K562 (cell line): ENCODE measurements around the gene FDPS. TPM values are rescaled to one million over a fixed set of nuclear protein-coding genes. Genes with fewer than 3 reads are reported as not detected.

Experiments used
- CREB3 ChIP-seq: fragments of 450-650 bp; conservative IDR thresholded peaks from 2 replicates; pipeline ENCODE4 v1.6.1; 2016; ENCODE audit warnings: missing genetic modification characterization, low read depth, mild to moderate bottlenecking, missing compliant biosample characterization, moderate library complexity
- RERE ChIP-seq: sonication (generic); formaldehyde crosslinking; IDR thresholded peaks from 2 replicates; pipeline ENCODE4 v1.8.0; 2023; ENCODE audit warnings: missing genetic modification reagents, mild to moderate bottlenecking, borderline replicate concordance
- RFX1 ChIP-seq: fragments of 450-650 bp; IDR thresholded peaks from 2 replicates; pipeline ENCODE4 v1.6.1; 2016; ENCODE audit warnings: mild to moderate bottlenecking, moderate library complexity
- SRSF9 ChIP-seq: fragments of 200-400 bp; formaldehyde crosslinking; IDR thresholded peaks from 2 replicates; pipeline ENCODE4 v1.6.1; 2017; ENCODE audit warnings: low read depth, low read length, borderline replicate concordance
- polyA plus RNA-seq, 8 experiments: library from polyadenylated mRNA; depleted of rRNA in 4 of 8; stranded (reverse) in 5 of 8; unstranded in 3 of 8; fragments of >200 nt; fragmentation: Nextera tagmentation in 2 of 8; fragmentation: Illumina TruSeq in 1 of 8; extraction: Ambion mirVana in 2 of 8; extraction: Trizol in 1 of 8; gene quantifications; 2 replicates each; pipeline versions ENCODE4 v1.2.1 to v1.2.3, GENCODE V29; 2011 to 2014; ENCODE audit warnings: inconsistent platforms in 1 of 8, missing spikeins in 1 of 8
- total RNA-seq, 7 experiments: library from RNA; depleted of rRNA in 6 of 7; stranded (reverse); fragments of >200 nt in 6 of 7; fragmentation: Illumina TruSeq in 2 of 7; extraction: Trizol in 2 of 7; gene quantifications; 2 replicates each; pipeline versions ENCODE4 v1.2.1 to v1.2.3, GENCODE V29; 2011 to 2021; ENCODE audit warnings: low replicate concordance in 1 of 7

FDPS gene
- total and polyA plus RNA-seq, 9 of the 15 experiments (the other 6 are each of a cell fraction or from before 2014, with no cell fraction given) = 247 to 884 (median 360) TPM

GRCh38 chr1:155342842-155343241 lies 34.2 kb downstream of the FDPS start (continued):
- TF ChIP-seq CREB3 (tag) (no peak), RERE (CRISPR knock-in tag) (no peak), SRSF9 (no peak), RFX1 (no peak)
- TF ChIP-seq, all 486 proteins: peak for 0
